ENCODE data around the gene CTSZ.

- TF ChIP-seq POLR2A (IDR thresholded peaks at IDR 0.05; ENCODE audit: low read depth, low read length) (no peak), POLR2AphosphoS5 (IDR thresholded peaks at IDR 0.05; ENCODE audit: low read depth, low read length) (no peak)
Observed at GRCh38 chr20:59025086-59025485, 18.0 kb upstream of the CTSZ start.

Data from GM12892 (cell line).